ENCODE results near the gene AIDA. TPM values are rescaled to one million over a fixed set of nuclear protein-coding genes. Genes with fewer than 3 reads are reported as not detected.

AIDA gene
- total RNA-seq, 1 donor from 2014 or later = 25.7 TPM

Other genes starting within 250 kb of the AIDA start
- 0.82 TPM for gene HHIPL2, start 164.4 kb downstream of the AIDA start, total RNA-seq
- gene TAF1A, start 122.6 kb downstream of the AIDA start, total RNA-seq = 23.6 TPM
- gene MIA3, start 94.4 kb downstream of the AIDA start, total RNA-seq = 46.5 TPM
- 66.0 TPM for gene BROX, start 73 bp upstream of the AIDA start, total RNA-seq
- gene FAM177B, start 24.7 kb upstream of the AIDA start, total RNA-seq = not detected
- gene DISP1, start 102.5 kb upstream of the AIDA start, total RNA-seq = 9.0 TPM